Stimulated activated CD8-positive, alpha-beta memory T cell treated with anti-CD3 and anti-CD28 coated beads, Interleukin-7, amount 100 ng/mL, for 48 hours (primary cell): ENCODE results near the gene TXNDC2.

Source experiments
- DNase-seq, 2 donors: peaks; one replicate each; pipeline ENCODE4 v3.0.0-alpha.2; 2020; ENCODE audit warnings: low read depth in 1 of 2; ENCODE audit errors: extremely low read depth in 1 of 2

Gene TXNDC2

GRCh38 chr18:9859232-9859631 lies 26.5 kb upstream of the TXNDC2 start:
- no peak for DNase-seq

- no peak for DNase-seq
These were observed 25.1 kb upstream of the TXNDC2 start for GRCh38 chr18:9860682-9861081.

- DNase-seq: no peak
These were observed 24.6 kb upstream of the TXNDC2 start for GRCh38 chr18:9861157-9861556.

GRCh38 chr18:9861933-9862332 lies 23.8 kb upstream of the TXNDC2 start:
- DNase-seq: peak in 1 of 2 donors; percentile 26

GRCh38 chr18:9862686-9863085 lies 23.1 kb upstream of the TXNDC2 start:
- DNase-seq: no peak

GRCh38 chr18:9863282-9863681 lies 22.5 kb upstream of the TXNDC2 start:
- DNase-seq: no peak

- no peak for DNase-seq
These were observed 19.8 kb upstream of the TXNDC2 start for GRCh38 chr18:9865764-9866490.

- DNase-seq: no peak
These were observed 19.1 kb upstream of the TXNDC2 start for GRCh38 chr18:9866627-9867026.

- DNase-seq: no peak
These were observed 18.6 kb upstream of the TXNDC2 start for GRCh38 chr18:9867071-9867594.

GRCh38 chr18:9868857-9869714 lies 16.7 kb upstream of the TXNDC2 start:
- no peak for DNase-seq

- DNase-seq: no peak
These were observed 15.9 kb upstream of the TXNDC2 start for GRCh38 chr18:9869715-9870430.

- DNase-seq: no peak
These were observed 15.3 kb upstream of the TXNDC2 start for GRCh38 chr18:9870431-9871008.

- DNase-seq: no peak
These were observed 14.5 kb upstream of the TXNDC2 start for GRCh38 chr18:9871244-9871746.

GRCh38 chr18:9872823-9873222 lies 12.9 kb upstream of the TXNDC2 start:
- DNase-seq: no peak

GRCh38 chr18:9874728-9875127 lies 11.0 kb upstream of the TXNDC2 start:
- no peak for DNase-seq

- DNase-seq: no peak
These were observed 9.4 kb upstream of the TXNDC2 start for GRCh38 chr18:9876212-9876866.

- peak in 1 of 2 donors; percentile 21 for DNase-seq
These were observed 8.7 kb upstream of the TXNDC2 start for GRCh38 chr18:9876867-9877654.

GRCh38 chr18:9877655-9878014 lies 8.1 kb upstream of the TXNDC2 start:
- DNase-seq: no peak

- no peak for DNase-seq
These were observed 7.7 kb upstream of the TXNDC2 start for GRCh38 chr18:9878095-9878494.
